C4-2B (cell line): ENCODE results near the gene CYP4F11.

Experiments used
- H3K27ac ChIP-seq: fragments of 450-650 bp; 2 replicates; pipeline ENCODE4 v1.5.1; 2017
- ZFX ChIP-seq: fragments of 450-650 bp; IDR thresholded peaks from 2 replicates; pipeline ENCODE4 v1.6.1; 2017
- TF ChIP-seq, protein P1 (sequence below): fragments of 450-650 bp; conservative IDR thresholded peaks from 2 replicates; pipeline ENCODE4 v1.5.1; 2017; ENCODE audit warnings: mild to moderate bottlenecking

Gene CYP4F11

GRCh38 chr19:15936950-15937349, 2.6 kb upstream of the CYP4F11 start:
- no peak overlapping the region for H3K27ac ChIP-seq
- no peak for TF ChIP-seq ZFX
- TF ChIP-seq, protein P1, sequence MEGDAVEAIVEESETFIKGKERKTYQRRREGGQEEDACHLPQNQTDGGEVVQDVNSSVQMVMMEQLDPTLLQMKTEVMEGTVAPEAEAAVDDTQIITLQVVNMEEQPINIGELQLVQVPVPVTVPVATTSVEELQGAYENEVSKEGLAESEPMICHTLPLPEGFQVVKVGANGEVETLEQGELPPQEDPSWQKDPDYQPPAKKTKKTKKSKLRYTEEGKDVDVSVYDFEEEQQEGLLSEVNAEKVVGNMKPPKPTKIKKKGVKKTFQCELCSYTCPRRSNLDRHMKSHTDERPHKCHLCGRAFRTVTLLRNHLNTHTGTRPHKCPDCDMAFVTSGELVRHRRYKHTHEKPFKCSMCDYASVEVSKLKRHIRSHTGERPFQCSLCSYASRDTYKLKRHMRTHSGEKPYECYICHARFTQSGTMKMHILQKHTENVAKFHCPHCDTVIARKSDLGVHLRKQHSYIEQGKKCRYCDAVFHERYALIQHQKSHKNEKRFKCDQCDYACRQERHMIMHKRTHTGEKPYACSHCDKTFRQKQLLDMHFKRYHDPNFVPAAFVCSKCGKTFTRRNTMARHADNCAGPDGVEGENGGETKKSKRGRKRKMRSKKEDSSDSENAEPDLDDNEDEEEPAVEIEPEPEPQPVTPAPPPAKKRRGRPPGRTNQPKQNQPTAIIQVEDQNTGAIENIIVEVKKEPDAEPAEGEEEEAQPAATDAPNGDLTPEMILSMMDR: no peak

DNA sequence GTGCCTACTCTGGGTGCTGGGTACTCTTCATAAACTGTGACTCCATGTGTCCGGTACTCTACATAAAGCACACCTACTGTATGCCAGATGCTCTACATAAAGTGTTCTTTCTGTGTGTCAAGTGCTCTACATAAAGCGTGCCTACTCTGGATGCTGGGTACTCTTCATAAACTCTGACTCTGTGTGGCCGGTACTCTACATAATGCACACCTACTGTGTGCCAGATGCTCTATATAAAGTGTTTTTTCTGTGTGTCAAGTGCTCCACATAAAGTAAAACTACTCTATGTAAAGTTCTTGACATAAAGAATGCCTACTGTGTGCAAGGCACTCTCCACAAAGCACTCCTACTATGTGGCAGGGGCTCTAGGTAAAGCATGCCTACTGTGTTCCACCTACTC, 1.8 kb upstream of the CYP4F11 start:
- TF ChIP-seq, protein P1: no peak
- TF ChIP-seq ZFX: no peak
- no peak overlapping the region; the same call in 1 of the 2 replicates for H3K27ac ChIP-seq

- peak overlapping the region; percentile 83 for H3K27ac ChIP-seq
- TF ChIP-seq, protein P1: no peak
- TF ChIP-seq ZFX: no peak
These were observed 906 bp upstream of the CYP4F11 start for GRCh38 chr19:15935167-15935702.

DNA sequence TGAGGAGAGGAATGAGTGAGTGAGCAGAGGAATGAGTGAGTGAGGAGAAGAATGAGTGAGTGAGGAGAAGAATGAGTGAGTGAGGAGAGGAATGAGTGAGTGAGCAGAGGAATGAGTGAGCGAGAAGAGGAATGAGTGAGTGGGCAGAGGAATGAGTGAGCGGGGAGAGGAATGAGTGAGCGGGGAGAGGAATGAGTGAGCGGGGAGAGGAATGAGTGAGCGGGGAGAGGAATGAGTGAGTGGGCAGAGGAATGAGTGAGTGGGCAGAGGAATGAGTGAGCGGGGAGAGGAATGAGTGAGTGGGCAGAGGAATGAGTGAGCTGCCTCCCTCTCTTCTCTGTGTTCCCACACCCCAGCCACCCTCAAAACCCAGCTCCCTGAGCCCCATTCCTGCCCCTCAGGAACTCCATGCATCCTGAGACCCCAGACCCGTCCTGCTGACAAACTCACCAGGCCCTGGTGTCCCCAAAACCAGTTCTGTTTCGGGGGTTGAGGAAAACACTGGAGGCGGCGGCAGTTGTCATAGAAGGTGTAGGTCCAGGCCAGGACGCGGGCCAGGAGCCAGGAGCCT, 483 bp downstream of the CYP4F11 start:
- H3K27ac ChIP-seq: peak overlapping the region; percentile 83

DNA sequence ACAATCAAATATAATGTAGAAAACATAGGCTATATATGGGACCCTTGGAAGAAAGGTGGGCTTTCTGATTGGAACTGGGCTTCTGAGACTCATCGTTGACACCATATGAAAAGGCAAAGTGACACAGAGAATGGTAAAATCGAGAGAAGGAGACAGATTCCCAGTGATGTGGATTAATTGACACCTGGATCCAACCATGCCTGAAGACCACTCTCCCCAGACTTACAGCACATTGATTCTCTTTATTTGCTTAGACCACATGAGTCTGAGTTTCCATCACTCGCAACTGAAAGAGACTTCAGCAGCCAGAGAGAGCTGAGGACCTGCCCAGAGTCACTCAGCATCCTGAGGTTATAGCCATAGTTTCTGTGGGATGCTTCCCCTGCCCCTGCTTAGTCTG, 6.0 kb downstream of the CYP4F11 start:
- no peak overlapping the region for H3K27ac ChIP-seq
- TF ChIP-seq, protein P1: no peak
- no peak for TF ChIP-seq ZFX

DNA sequence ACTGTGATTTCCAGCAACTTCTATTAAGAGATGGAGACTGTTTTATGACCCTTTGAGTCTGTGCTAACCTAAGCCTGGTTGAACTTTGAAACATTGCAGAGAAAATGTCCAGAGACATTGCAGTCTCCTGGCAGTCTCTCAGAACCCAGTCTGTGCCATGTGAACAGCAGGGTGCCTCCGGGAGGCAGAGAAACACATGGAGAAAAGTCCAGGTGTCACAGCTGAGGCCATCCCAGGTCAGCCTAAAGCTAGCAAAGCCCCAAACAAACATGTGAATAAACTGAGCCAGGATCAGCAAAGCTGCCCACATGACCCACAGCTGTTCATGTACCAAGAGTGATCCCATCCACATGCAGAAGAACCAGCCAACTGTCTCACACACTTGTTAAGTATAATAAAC, 7.8 kb downstream of the CYP4F11 start:
- TF ChIP-seq, protein P1: no peak
- TF ChIP-seq ZFX: no peak
- H3K27ac ChIP-seq: no peak overlapping the region

DNA sequence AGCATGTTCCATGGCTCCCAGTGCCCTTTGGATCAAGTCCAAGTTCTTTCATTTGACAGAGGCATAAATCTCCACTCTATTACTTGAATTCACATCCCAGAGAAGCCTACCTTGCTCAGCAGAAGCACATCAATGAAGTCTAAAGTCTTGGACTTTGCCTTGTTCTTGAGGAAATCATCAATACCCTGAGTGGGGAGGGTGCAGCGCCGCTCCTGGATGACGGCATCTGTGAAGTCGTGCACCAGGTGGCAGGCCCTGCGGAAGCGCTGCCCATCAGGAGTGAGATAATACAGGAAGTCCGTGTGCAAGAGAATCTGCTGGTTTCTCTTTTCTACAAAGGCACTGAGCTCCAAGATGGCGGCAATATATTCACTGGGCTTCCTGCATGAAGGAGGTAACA, 10.6 kb downstream of the CYP4F11 start:
- no peak overlapping the region for H3K27ac ChIP-seq
- no peak for TF ChIP-seq ZFX
- TF ChIP-seq, protein P1: no peak

GRCh38 chr19:15922021-15922420, 12.3 kb downstream of the CYP4F11 start:
- no peak overlapping the region for H3K27ac ChIP-seq
- TF ChIP-seq ZFX: no peak
- TF ChIP-seq, protein P1: no peak
